Endothelial cell of umbilical vein (primary cell): Measurements from ENCODE around the gene PDCD2L. TPM values are rescaled to one million over a fixed set of nuclear protein-coding genes. Genes with fewer than 3 reads are reported as not detected.

ENCODE experiments used
- BruUV-seq: library from RNA; stranded (reverse); fragments of 400-500 nt; replicated peaks from 2 replicates; lab custom pipeline; 2021; lab: Mats Ljungman, UMichigan
- CTCF ChIA-PET: fragments of 300-600, 350-600 bp; sonication (Branson Sonifier 250); formaldehyde crosslinking; loops from one replicate; lab custom pipeline; 2021; ENCODE audit warnings: antibody characterized with exemption, inconsistent platforms; lab: Charles Lee
- POLR2A ChIA-PET: fragments of 300-600, 350-600 bp; sonication (Branson Sonifier 250); formaldehyde crosslinking; loops from one replicate; lab custom pipeline; 2021; ENCODE audit warnings: antibody characterized with exemption, inconsistent platforms; lab: Charles Lee
- DNase-seq: peaks from one replicate; pipeline ENCODE4 v3.0.0-alpha.2; 2011; ENCODE audit warnings: low read depth, low spot score
- FAIRE-seq: peaks from 2 replicates; lab custom pipeline; 2011; peaks lifted over from hg19 to GRCh38; lab: Jason Lieb, UNC
- H2AFZ ChIP-seq: 2 replicates; pipeline ENCODE4 v1.6.0; 2012; ENCODE audit warnings: low read depth, low read length, control low read depth, inconsistent platforms
- H3K27ac ChIP-seq: 2 replicates; pipeline ENCODE4 v1.5.1; 2011; ENCODE audit warnings: low read depth, mild to moderate bottlenecking, control low read depth, low read length, moderate library complexity; ENCODE audit not compliant: insufficient read depth
- H3K27me3 ChIP-seq, 2 experiments: 2 replicates each; pipeline versions ENCODE4 v1.6.0 to v1.6.1; 2011; ENCODE audit warnings: low read length in 2 of 2, mixed read lengths in 1 of 2; ENCODE audit not compliant: control insufficient read depth in 2 of 2, insufficient read depth in 2 of 2
- H3K36me3 ChIP-seq, 2 experiments: 2 replicates in 1 of 2; 3 replicates in 1 of 2; pipeline ENCODE4 v1.5.1; 2011; ENCODE audit warnings: low read length in 2 of 2, mild to moderate bottlenecking in 1 of 2, moderate library complexity in 1 of 2; ENCODE audit not compliant: control insufficient read depth in 2 of 2, insufficient read depth in 2 of 2; ENCODE audit errors: extremely low read depth in 1 of 2
- H3K4me1 ChIP-seq: 3 replicates; pipeline ENCODE4 v1.5.1; 2011; ENCODE audit warnings: mild to moderate bottlenecking, low read length; ENCODE audit not compliant: control insufficient read depth, insufficient read depth; ENCODE audit errors: extremely low read depth
- H3K4me2 ChIP-seq: 2 replicates; pipeline ENCODE4 v1.6.1; 2011; ENCODE audit warnings: low read length, control low read depth, mixed read lengths; ENCODE audit not compliant: insufficient read depth
- H3K4me3 ChIP-seq, 3 experiments: fragments of 200-600 bp in 1 of 3; sonication (generic), shearing (Covaris generic) in 1 of 3; replicated peaks in 1 of 3; 2 replicates each; pipeline ENCODE4 v1.5.1; 2011 to 2016; ENCODE audit warnings: control low read depth in 3 of 3, low read length in 3 of 3, mild to moderate bottlenecking in 2 of 3, inconsistent platforms in 1 of 3, low read depth in 1 of 3, moderate library complexity in 1 of 3; ENCODE audit not compliant: insufficient read depth in 1 of 3
- H3K79me2 ChIP-seq: 2 replicates; pipeline ENCODE4 v1.6.0; 2012; ENCODE audit warnings: low read length, inconsistent platforms; ENCODE audit not compliant: control insufficient read depth, insufficient read depth
- H3K9ac ChIP-seq: replicated peaks from 2 replicates; pipeline ENCODE3; 2011; ENCODE audit warnings: low read length, control low read depth; ENCODE audit not compliant: insufficient read depth; ENCODE audit errors: extremely low read depth
- H3K9me1 ChIP-seq: replicated peaks from 3 replicates; pipeline ENCODE4 v1.6.0; 2011; ENCODE audit warnings: mild to moderate bottlenecking, low read length; ENCODE audit not compliant: control insufficient read depth, insufficient read depth; ENCODE audit errors: extremely low read depth
- H3K9me3 ChIP-seq: replicated peaks from 2 replicates; pipeline ENCODE4 v1.5.1; 2012; ENCODE audit warnings: low read length, inconsistent platforms; ENCODE audit not compliant: control insufficient read depth, insufficient read depth
- H4K20me1 ChIP-seq: replicated peaks from 2 replicates; pipeline ENCODE3; 2011; ENCODE audit warnings: mild to moderate bottlenecking, low read length; ENCODE audit not compliant: control insufficient read depth, insufficient read depth; ENCODE audit errors: extremely low read depth
- EZH2 ChIP-seq: IDR thresholded peaks from 2 replicates; pipeline ENCODE4 v1.6.1; 2012; ENCODE audit warnings: borderline replicate concordance, low read depth, mild to moderate bottlenecking, moderate library complexity, low read length, inconsistent platforms; ENCODE audit not compliant: severe bottlenecking
- FOS ChIP-seq: IDR thresholded peaks from 2 replicates; pipeline ENCODE4 v1.6.1; 2011; ENCODE audit warnings: mild to moderate bottlenecking, low read length, moderate library complexity, borderline replicate concordance; ENCODE audit not compliant: insufficient read depth
- GATA2 ChIP-seq: IDR thresholded peaks from 2 replicates; pipeline ENCODE4 v1.7.0; 2011; ENCODE audit warnings: low read depth, mild to moderate bottlenecking, moderate library complexity, mixed read lengths, low read length; ENCODE audit not compliant: insufficient read length, insufficient read depth
- JUN ChIP-seq: IDR thresholded peaks from 2 replicates; pipeline ENCODE4 v1.6.1; 2011; ENCODE audit warnings: borderline replicate concordance, low read depth; ENCODE audit not compliant: insufficient read length, insufficient read depth
- MYC ChIP-seq: IDR thresholded peaks from one replicate; pipeline ENCODE4 v1.6.1; 2011; ENCODE audit warnings: mild to moderate bottlenecking, low read depth, low read length
- POLR2A ChIP-seq: IDR thresholded peaks from 2 replicates; pipeline ENCODE4 v1.6.1; 2012; ENCODE audit warnings: low read depth, mild to moderate bottlenecking, control low read depth, low read length
- POLR2AphosphoS5 ChIP-seq: IDR thresholded peaks from 2 replicates; pipeline ENCODE4 v1.6.1; 2012; ENCODE audit warnings: low read depth, mild to moderate bottlenecking, control low read depth, low read length, moderate library complexity; ENCODE audit not compliant: insufficient read depth
- dilution Hi-C: fragments of 300-500 bp; cut with MboI; formaldehyde crosslinking; loops from one replicate; pipeline ENCODE4 v1.15.0; 2019; ENCODE audit warnings: low sequenced_read_pairs; ENCODE audit not compliant: extremely low pct_ligation_motif_present
- intact Hi-C: fragments of 100-400 bp; cut with micrococcal nuclease; formaldehyde crosslinking; loops from one replicate; pipeline ENCODE4 v1.10.0; 2022
- polyA plus RNA-seq, 4 experiments: library from polyadenylated mRNA; depleted of rRNA in 3 of 4; stranded (reverse) in 3 of 4; unstranded in 1 of 4; fragments of >200 nt; gene quantifications; 2 replicates each; pipeline versions ENCODE4 v1.2.1 to v1.2.3, GENCODE V29; 2011 to 2012; ENCODE audit warnings: missing spikeins in 1 of 4
- total RNA-seq: library from RNA; stranded (reverse); gene quantifications from 2 replicates; pipeline ENCODE4 v1.2.3, GENCODE V29; 2021
- TF ChIP-seq, protein P1 (sequence below), 2 donors: IDR thresholded peaks; 1 replicate in 1 of 2; 2 replicates in 1 of 2; pipeline ENCODE4 v1.5.1; 2011; ENCODE audit warnings: low read length in 2 of 2, mild to moderate bottlenecking in 2 of 2, moderate library complexity in 2 of 2, control low read depth in 1 of 2, inconsistent platforms in 1 of 2, low read depth in 1 of 2; ENCODE audit not compliant: insufficient read depth in 1 of 2; ENCODE audit errors: extremely low read depth in 1 of 2
- TF ChIP-seq, protein P2 (sequence below): IDR thresholded peaks from 2 replicates; pipeline ENCODE4 v1.6.1; 2011; ENCODE audit not compliant: insufficient read depth, insufficient read length

The PDCD2L gene
- total and polyA plus RNA-seq, 2 donors (not counting 3 experiments of a cell fraction or from before 2014, with no cell fraction given) = 12.4 to 20.3 TPM

DNA sequence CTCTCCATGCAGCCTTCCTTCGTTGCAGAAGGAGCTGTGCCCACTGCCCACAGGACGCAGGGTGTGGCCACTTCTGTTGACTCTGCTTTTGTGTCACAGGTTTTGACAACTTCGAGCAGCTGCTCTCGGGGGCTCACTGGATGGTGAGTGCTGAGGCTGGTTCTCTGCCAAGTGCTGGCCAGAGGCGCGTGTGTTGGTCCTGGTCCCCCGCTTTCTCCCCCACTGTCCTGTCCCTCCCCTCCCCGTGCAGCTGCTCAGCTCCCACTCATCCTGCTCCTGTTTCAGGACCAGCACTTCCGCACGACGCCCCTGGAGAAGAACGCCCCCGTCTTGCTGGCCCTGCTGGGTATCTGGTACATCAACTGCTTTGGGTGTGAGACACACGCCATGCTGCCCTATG, 10.6 kb upstream of the PDCD2L start:
- Histone ChIP-seq H3K9me1 (no peaks in the 10 kb centered on the region), H3K27me3 (no peaks in the 10 kb centered on the region), H3K36me3 (peaks cover 21 to 37% of the 10 kb centered on the region in 2 experiments), H3K9ac (no peak overlapping the region), H3K4me2 (no peak overlapping the region), H3K4me3 (no peak overlapping the region), H2AFZ (no peak overlapping the region), H3K79me2 (no peaks in the 10 kb centered on the region), H3K27ac (no peak overlapping the region), H4K20me1 (no peaks in the 10 kb centered on the region), H3K9me3 (no peaks in the 10 kb centered on the region), H3K4me1 (no peaks in the 10 kb centered on the region)
- intact Hi-C loops = no loop called here
- no peak for FAIRE-seq
- DNase-seq = no peak
- CTCF ChIA-PET = no interaction called here
- BruUV-seq = no TSS peak
- TF ChIP-seq MYC (no peak), FOS (no peak), POLR2AphosphoS5 (no peak), GATA2 (no peak), EZH2 (no peak), JUN (no peak), POLR2A (no peak)
- TF ChIP-seq, protein P1, sequence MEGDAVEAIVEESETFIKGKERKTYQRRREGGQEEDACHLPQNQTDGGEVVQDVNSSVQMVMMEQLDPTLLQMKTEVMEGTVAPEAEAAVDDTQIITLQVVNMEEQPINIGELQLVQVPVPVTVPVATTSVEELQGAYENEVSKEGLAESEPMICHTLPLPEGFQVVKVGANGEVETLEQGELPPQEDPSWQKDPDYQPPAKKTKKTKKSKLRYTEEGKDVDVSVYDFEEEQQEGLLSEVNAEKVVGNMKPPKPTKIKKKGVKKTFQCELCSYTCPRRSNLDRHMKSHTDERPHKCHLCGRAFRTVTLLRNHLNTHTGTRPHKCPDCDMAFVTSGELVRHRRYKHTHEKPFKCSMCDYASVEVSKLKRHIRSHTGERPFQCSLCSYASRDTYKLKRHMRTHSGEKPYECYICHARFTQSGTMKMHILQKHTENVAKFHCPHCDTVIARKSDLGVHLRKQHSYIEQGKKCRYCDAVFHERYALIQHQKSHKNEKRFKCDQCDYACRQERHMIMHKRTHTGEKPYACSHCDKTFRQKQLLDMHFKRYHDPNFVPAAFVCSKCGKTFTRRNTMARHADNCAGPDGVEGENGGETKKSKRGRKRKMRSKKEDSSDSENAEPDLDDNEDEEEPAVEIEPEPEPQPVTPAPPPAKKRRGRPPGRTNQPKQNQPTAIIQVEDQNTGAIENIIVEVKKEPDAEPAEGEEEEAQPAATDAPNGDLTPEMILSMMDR (IDR thresholded peaks at IDR 0.05; ENCODE audit: extremely low read depth in 1 of 2, insufficient read depth in 1 of 2, low read depth in 1 of 2, low read length in 2 of 2) = no peak
- TF ChIP-seq, protein P2, sequence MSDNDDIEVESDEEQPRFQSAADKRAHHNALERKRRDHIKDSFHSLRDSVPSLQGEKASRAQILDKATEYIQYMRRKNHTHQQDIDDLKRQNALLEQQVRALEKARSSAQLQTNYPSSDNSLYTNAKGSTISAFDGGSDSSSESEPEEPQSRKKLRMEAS = no peak
- dilution Hi-C loops = no loop called here
- POLR2A ChIA-PET = no interaction called here
